Measurements from ENCODE around the gene MYO1G. TPM values are rescaled to one million over a fixed set of nuclear protein-coding genes. Genes with fewer than 3 reads are reported as not detected.

MYO1G gene
- polyA plus RNA-seq, 1 of the 3 experiments (the other 2 are of a cell fraction): 0.05 TPM

DNA sequence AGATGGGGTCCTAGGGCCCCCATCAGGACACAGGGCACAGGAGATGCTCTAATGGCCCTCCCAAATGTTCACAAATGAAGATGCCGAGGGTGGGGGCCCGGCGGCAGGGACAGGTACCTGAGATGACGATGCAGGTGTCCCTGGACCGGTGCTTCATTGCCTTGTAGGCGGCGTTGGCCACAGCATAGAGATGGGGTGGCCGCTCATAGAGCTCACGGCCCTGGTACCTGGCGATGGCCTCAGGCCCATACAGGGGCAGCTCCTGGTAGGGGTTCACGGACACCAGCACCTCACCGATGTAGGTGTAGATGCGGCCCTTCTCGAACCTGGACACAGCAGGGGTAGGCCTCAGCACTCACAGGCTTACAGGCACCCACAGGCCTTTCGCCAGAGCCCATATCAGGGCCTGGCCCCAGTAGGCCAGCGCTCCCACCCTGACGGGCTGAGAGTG is 2.0 kb downstream of the MYO1G start (continued):
- TF ChIP-seq YY1 (IDR thresholded peaks at IDR 0.05; ENCODE audit: low read depth) (no peak), RFX5 (IDR thresholded peaks at IDR 0.05; ENCODE audit: low read length) (no peak), TAF1 (IDR thresholded peaks at IDR 0.05; ENCODE audit: borderline replicate concordance, low read depth, low read length) (no peak), RXRA (IDR thresholded peaks at IDR 0.05; ENCODE audit: borderline replicate concordance, low read depth) (no peak), FOSL2 (IDR thresholded peaks at IDR 0.05; ENCODE audit: borderline replicate concordance, low read depth) (no peak), SMC3 (IDR thresholded peaks at IDR 0.05; ENCODE audit: low read depth, low read length) (no peak), EZH2phosphoT487 (IDR thresholded peaks at IDR 0.05; ENCODE audit: borderline replicate concordance, low read depth) (no peak), USF1 (IDR thresholded peaks at IDR 0.05; ENCODE audit: borderline replicate concordance, low read depth) (no peak), PBX3 (IDR thresholded peaks at IDR 0.05) (no peak), CHD2 (IDR thresholded peaks at IDR 0.05; ENCODE audit: low read length, partially characterized antibody) (no peak), MEF2A (IDR thresholded peaks at IDR 0.05; ENCODE audit: borderline replicate concordance, low read depth) (no peak), POLR2AphosphoS5 (IDR thresholded peaks at IDR 0.05; ENCODE audit: low read depth, low read length) (no peak), TCF12 (IDR thresholded peaks at IDR 0.05) (no peak), RAD21 (IDR thresholded peaks at IDR 0.05; ENCODE audit: low read length) (no peak), ELF1 (IDR thresholded peaks at IDR 0.05) (no peak)
- TF ChIP-seq, protein P1, sequence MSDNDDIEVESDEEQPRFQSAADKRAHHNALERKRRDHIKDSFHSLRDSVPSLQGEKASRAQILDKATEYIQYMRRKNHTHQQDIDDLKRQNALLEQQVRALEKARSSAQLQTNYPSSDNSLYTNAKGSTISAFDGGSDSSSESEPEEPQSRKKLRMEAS (IDR thresholded peaks at IDR 0.05; ENCODE audit: low read depth): no peak

DNA sequence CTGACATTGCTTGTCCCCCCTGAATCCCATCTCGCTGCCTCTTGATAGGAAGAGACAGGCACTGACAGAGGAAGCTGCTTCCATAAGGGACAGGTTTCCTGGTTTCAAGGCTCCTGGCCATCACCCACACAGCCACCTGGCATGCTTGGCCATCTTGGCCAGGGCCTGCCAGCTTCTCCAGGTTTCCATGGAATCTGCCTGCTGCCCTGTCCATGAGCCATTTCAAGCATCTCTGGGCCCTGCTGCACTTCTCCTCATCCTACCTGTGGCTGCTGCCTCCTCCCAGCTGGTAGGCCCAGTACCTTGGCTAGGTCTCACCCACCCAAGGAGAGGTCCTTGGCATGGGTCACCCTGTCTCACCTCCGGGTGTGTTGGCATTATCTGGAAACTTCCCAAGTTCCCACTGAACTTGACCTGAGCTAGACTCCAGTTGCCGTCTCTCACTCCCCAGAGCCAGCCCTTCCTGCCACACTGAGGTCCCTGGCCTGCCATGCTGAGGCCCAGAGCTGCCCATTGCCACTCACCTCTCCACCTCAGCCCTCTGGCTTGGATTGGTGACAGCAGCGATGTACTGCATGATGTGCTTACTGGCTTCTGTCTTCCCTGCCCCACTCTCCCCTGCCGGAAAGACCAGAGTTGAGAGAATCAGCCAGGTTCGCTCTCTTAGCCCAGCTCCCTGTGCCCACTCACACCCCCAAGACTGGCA is 2.6 kb downstream of the MYO1G start:
- Histone ChIP-seq H3K4me1 (ENCODE audit: control insufficient read depth in 1 of 2, insufficient read depth in 2 of 2, low read depth in 1 of 2, low read length in 1 of 2) (no peaks in the 10 kb centered on the region; a peak in 1 of 4 replicates), H3K79me2 (ENCODE audit: insufficient read depth) (no peaks in the 10 kb centered on the region), H3K9me3 (no peaks in the 10 kb centered on the region), H3K27me3 (ENCODE audit: insufficient read depth) (no peaks in the 10 kb centered on the region), H3K9ac (no peak overlapping the region), H3K4me2 (no peak overlapping the region), H2AFZ (ENCODE audit: low read depth) (no peak overlapping the region), H3K36me3 (replicated peaks in 1 of 2; ENCODE audit: control insufficient read depth in 1 of 2, insufficient read depth in 2 of 2, low read length in 1 of 2) (peaks cover 0 to 13% of the 10 kb centered on the region in 2 experiments), H4K20me1 (ENCODE audit: insufficient read depth) (no peaks in the 10 kb centered on the region), H3K27ac (ENCODE audit: low read depth in 2 of 2, low read length in 1 of 2) (no peak overlapping the region), H3K9me2 (no peaks in the 10 kb centered on the region), H3F3A (replicated peaks; ENCODE audit: insufficient read depth) (peaks cover 10% of the 10 kb centered on the region), H3K4me3 (ENCODE audit: low read depth in 2 of 2, low read length in 1 of 2) (no peak overlapping the region)
- ChIA-PET CTCF (interaction anchor here (1.3 to 2.1 kb wide), 4 partner anchors 11 to 160 kb away, joined by 4 to 9 read pairs (median 6); no protein-coding TSS in a partner anchor), POLR2A (interaction anchor here (1.2 kb wide), 1 partner anchor 10 kb away, joined by 4 read pairs; no protein-coding TSS in a partner anchor)
- no peak for DNase-seq
- 87% methylated on average over 6 of the region's 6 CpGs for WGBS (ENCODE audit: low lambda C conversion rate)
- TF ChIP-seq, protein P2, sequence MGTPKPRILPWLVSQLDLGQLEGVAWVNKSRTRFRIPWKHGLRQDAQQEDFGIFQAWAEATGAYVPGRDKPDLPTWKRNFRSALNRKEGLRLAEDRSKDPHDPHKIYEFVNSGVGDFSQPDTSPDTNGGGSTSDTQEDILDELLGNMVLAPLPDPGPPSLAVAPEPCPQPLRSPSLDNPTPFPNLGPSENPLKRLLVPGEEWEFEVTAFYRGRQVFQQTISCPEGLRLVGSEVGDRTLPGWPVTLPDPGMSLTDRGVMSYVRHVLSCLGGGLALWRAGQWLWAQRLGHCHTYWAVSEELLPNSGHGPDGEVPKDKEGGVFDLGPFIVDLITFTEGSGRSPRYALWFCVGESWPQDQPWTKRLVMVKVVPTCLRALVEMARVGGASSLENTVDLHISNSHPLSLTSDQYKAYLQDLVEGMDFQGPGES (IDR thresholded peaks at IDR 0.05; ENCODE audit: low read depth, low read length): no peak
- TF ChIP-seq RXRA (IDR thresholded peaks at IDR 0.05; ENCODE audit: borderline replicate concordance, low read depth): no peak
- no peak for TF ChIP-seq SMC3 (IDR thresholded peaks at IDR 0.05; ENCODE audit: low read depth, low read length)
- no peak for TF ChIP-seq ELF1 (IDR thresholded peaks at IDR 0.05)
- TF ChIP-seq, protein P3, sequence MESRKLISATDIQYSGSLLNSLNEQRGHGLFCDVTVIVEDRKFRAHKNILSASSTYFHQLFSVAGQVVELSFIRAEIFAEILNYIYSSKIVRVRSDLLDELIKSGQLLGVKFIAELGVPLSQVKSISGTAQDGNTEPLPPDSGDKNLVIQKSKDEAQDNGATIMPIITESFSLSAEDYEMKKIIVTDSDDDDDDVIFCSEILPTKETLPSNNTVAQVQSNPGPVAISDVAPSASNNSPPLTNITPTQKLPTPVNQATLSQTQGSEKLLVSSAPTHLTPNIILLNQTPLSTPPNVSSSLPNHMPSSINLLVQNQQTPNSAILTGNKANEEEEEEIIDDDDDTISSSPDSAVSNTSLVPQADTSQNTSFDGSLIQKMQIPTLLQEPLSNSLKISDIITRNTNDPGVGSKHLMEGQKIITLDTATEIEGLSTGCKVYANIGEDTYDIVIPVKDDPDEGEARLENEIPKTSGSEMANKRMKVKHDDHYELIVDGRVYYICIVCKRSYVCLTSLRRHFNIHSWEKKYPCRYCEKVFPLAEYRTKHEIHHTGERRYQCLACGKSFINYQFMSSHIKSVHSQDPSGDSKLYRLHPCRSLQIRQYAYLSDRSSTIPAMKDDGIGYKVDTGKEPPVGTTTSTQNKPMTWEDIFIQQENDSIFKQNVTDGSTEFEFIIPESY (IDR thresholded peaks at IDR 0.05; ENCODE audit: borderline replicate concordance, low read depth): no peak
- no peak for TF ChIP-seq CTCF (IDR thresholded peaks at IDR 0.05)
- TF ChIP-seq YY1 (IDR thresholded peaks at IDR 0.05; ENCODE audit: low read depth): no peak
- no peak for TF ChIP-seq RFX5 (IDR thresholded peaks at IDR 0.05; ENCODE audit: low read length)
- TF ChIP-seq JUND (IDR thresholded peaks at IDR 0.05): no peak
- no peak for TF ChIP-seq USF1 (IDR thresholded peaks at IDR 0.05; ENCODE audit: borderline replicate concordance, low read depth)
- TF ChIP-seq CHD2 (IDR thresholded peaks at IDR 0.05; ENCODE audit: low read length, partially characterized antibody): no peak
- no peak for TF ChIP-seq MXI1 (IDR thresholded peaks at IDR 0.05; ENCODE audit: low read depth, low read length)
- no peak for TF ChIP-seq EP300 (IDR thresholded peaks at IDR 0.05; ENCODE audit: borderline replicate concordance in 1 of 2, low read depth in 1 of 2, low read length in 1 of 2)
- TF ChIP-seq GABPA (IDR thresholded peaks at IDR 0.05; ENCODE audit: low read depth): no peak
